ENCODE data around the gene FRRS1. TPM values are rescaled to one million over a fixed set of nuclear protein-coding genes. Genes with fewer than 3 reads are reported as not detected.

The FRRS1 gene
- total RNA-seq, 4 donors from 2014 or later, result 23.1 to 40.7 (median 27.8) TPM

- whole genome bisulfite sequencing, 2 donors, result 65 to 87% methylated on average over 3 to 4 of the region's 4 CpGs
- DNase-seq, result no peak
- H3K27ac ChIP-seq, result no peak overlapping the region
Observed at GRCh38 chr1:99682291-99682751, 84.1 kb downstream of the FRRS1 start.

GRCh38 chr1:99681583-99681982 lies 84.9 kb downstream of the FRRS1 start:
- H3K27me3 ChIP-seq, result no peaks in the 10 kb centered on the region
- 55 to 65% methylated on average over 2 to 3 of the region's 3 CpGs for WGBS, 2 donors
- no peak overlapping the region for H3K27ac ChIP-seq
- H3K9me3 ChIP-seq, result no peaks in the 10 kb centered on the region
- no peak overlapping the region for H3K4me3 ChIP-seq
- peaks cover 0 to 14% (median 11%) of the 10 kb centered on the region in 3 donors for H3K4me1 ChIP-seq
- intact Hi-C loops (cut with DNase I), result no loop called here
- no peak for DNase-seq
- peaks cover 0 to 75% (median 6%) of the 10 kb centered on the region in 3 donors for H3K36me3 ChIP-seq
- TF ChIP-seq POLR2A (IDR thresholded peaks at IDR 0.05) (no peak), CTCF (IDR thresholded peaks at IDR 0.05) (no peak)

More at GRCh38 chr1:99682291-99682751, 84.1 kb downstream of the FRRS1 start:
- Histone ChIP-seq H3K9me3 (no peaks in the 10 kb centered on the region), H3K36me3 (peaks cover 0 to 78% (median 5%) of the 10 kb centered on the region in 3 donors), H3K4me3 (no peak overlapping the region), H3K4me1 (peaks cover 0 to 14% (median 11%) of the 10 kb centered on the region in 3 donors), H3K27me3 (no peaks in the 10 kb centered on the region)
- intact Hi-C loops (cut with DNase I), result no loop called here
- TF ChIP-seq POLR2A (IDR thresholded peaks at IDR 0.05), result no peak
- TF ChIP-seq CTCF (IDR thresholded peaks at IDR 0.05), result no peak

DNA sequence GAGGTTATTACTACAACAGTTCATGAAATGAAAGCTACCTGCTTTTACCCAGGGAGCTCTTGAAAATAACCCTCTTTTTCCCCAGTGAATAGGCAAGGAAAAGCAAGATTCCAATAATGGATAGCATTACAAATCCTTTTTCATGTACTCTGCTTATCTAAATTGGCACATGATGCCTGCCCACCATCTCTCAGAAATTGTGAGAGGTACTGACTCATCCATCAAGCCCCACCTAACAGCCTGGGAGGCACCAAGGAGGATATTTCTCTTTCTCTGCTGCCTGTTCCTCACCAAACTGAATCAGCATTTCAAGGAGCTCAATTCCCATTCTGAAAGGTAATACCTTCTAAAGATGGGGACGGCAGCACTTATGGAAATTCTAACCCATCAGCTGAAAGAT lies 86.2 kb downstream of the FRRS1 start:
- Histone ChIP-seq H3K27me3 (no peaks in the 10 kb centered on the region), H3K36me3 (peaks cover 0 to 83% (median 6%) of the 10 kb centered on the region in 3 donors), H3K4me3 (no peak overlapping the region), H3K9me3 (no peaks in the 10 kb centered on the region), H3K27ac (no peak overlapping the region), H3K4me1 (peaks cover 0 to 10% (median 7%) of the 10 kb centered on the region in 3 donors)
- intact Hi-C loops (cut with DNase I), result no loop called here
- 70 to 76% methylated on average over 1 of the region's 1 CpG for WGBS, 2 donors
- DNase-seq, result no peak
- TF ChIP-seq POLR2A (IDR thresholded peaks at IDR 0.05) (no peak), CTCF (IDR thresholded peaks at IDR 0.05) (no peak)

DNA sequence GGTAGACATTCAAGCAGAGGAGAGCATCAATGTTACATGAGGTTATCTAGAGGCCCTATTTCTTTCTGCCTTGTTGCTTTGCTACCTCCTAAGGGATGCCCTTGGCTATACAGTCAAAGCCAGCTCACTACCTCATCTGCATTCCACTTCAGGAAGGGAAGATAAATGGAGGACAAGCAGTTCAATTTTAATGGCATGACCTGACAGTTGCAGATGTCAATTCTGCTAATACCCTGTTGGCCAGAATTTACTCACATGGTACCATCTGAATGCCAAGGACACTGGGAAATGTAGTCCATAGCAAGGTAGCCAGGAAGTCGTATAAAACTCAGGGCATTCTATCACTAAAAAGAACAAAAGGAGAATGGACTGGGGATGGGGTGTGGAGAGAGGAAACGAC lies 89.0 kb downstream of the FRRS1 start:
- no peaks in the 10 kb centered on the region for H3K27me3 ChIP-seq
- H3K9me3 ChIP-seq, result no peaks in the 10 kb centered on the region
- no peak overlapping the region for H3K4me3 ChIP-seq
- intact Hi-C loops (cut with DNase I), result no loop called here
- TF ChIP-seq CTCF (IDR thresholded peaks at IDR 0.05) (no peak), POLR2A (IDR thresholded peaks at IDR 0.05) (no peak)
- WGBS, 2 donors, result 92 to 93% methylated on average over 2 of the region's 2 CpGs
- peaks cover 0 to 15% (median 7%) of the 10 kb centered on the region in 3 donors for H3K4me1 ChIP-seq
- H3K36me3 ChIP-seq, result peaks cover 0 to 76% (median 6%) of the 10 kb centered on the region in 3 donors
- no peak overlapping the region for H3K27ac ChIP-seq
- DNase-seq, result no peak

- intact Hi-C loops (cut with DNase I), result no loop called here
- no peak overlapping the region for H3K27ac ChIP-seq
- no peaks in the 10 kb centered on the region for H3K9me3 ChIP-seq
- TF ChIP-seq POLR2A (IDR thresholded peaks at IDR 0.05) (no peak), CTCF (IDR thresholded peaks at IDR 0.05) (no peak)
- H3K4me3 ChIP-seq, result no peak overlapping the region
- H3K27me3 ChIP-seq, result no peaks in the 10 kb centered on the region
- peaks cover 0 to 18% (median 3%) of the 10 kb centered on the region in 3 donors for H3K4me1 ChIP-seq
- peaks cover 0 to 76% (median 6%) of the 10 kb centered on the region in 3 donors for H3K36me3 ChIP-seq
- no peak for DNase-seq
Observed at GRCh38 chr1:99676876-99677275, 89.6 kb downstream of the FRRS1 start.

Data from esophagus squamous epithelium (tissue), 5 donors.